ENCODE measurements around the gene RPS15. TPM values are rescaled to one million over a fixed set of nuclear protein-coding genes. Genes with fewer than 3 reads are reported as not detected.

Gene RPS15
- total RNA-seq, 1 donor: 318 TPM

- Histone ChIP-seq H3K79me2 (ENCODE audit: insufficient read depth, low read length) (peaks cover 78% of the 10 kb centered on the region), H3K4me1 (ENCODE audit: insufficient read depth, low read length) (peaks cover 48% of the 10 kb centered on the region), H3K36me3 (ENCODE audit: insufficient read depth, low read length) (peaks cover 9% of the 10 kb centered on the region), H3K27ac (ENCODE audit: low read depth, low read length) (peak overlapping the region; percentile 78), H3K27me3 (ENCODE audit: insufficient read depth, low read length) (no peaks in the 10 kb centered on the region), H3K4me2 (ENCODE audit: insufficient read depth, low read length) (peak overlapping the region; percentile 97), H3K9me3 (ENCODE audit: low read depth, low read length) (no peaks in the 10 kb centered on the region), H3K4me3 (ENCODE audit: insufficient read depth, low read length) (no peak overlapping the region), H4K20me1 (ENCODE audit: insufficient read depth, low read length) (peaks cover 56% of the 10 kb centered on the region), H2AFZ (ENCODE audit: low read length) (no peak overlapping the region)
- DNase-seq (ENCODE audit: insufficient read length, low spot score, missing footprints): no peak
- TF ChIP-seq CTCF (IDR thresholded peaks at IDR 0.05; ENCODE audit: extremely low read depth, low read depth, low read length): no peak
Observed at GRCh38 chr19:1410789-1411188, 27.4 kb upstream of the RPS15 start.

GRCh38 chr19:1411255-1412191, 26.7 kb upstream of the RPS15 start:
- H3K4me2 ChIP-seq (ENCODE audit: insufficient read depth, low read length): peak overlapping the region; percentile 97
- DNase-seq (ENCODE audit: insufficient read length, low spot score, missing footprints): peak; percentile 98
- H3K4me3 ChIP-seq (ENCODE audit: insufficient read depth, low read length): no peak overlapping the region
- no peaks in the 10 kb centered on the region for H3K27me3 ChIP-seq (ENCODE audit: insufficient read depth, low read length)
- H3K4me1 ChIP-seq (ENCODE audit: insufficient read depth, low read length): peaks cover 54% of the 10 kb centered on the region
- peak overlapping the region; percentile 78 for H3K27ac ChIP-seq (ENCODE audit: low read depth, low read length)
- TF ChIP-seq CTCF (IDR thresholded peaks at IDR 0.05; ENCODE audit: extremely low read depth, low read depth, low read length): no peak
- H3K36me3 ChIP-seq (ENCODE audit: insufficient read depth, low read length): peaks cover 9% of the 10 kb centered on the region
- peaks cover 63% of the 10 kb centered on the region for H4K20me1 ChIP-seq (ENCODE audit: insufficient read depth, low read length)
- H2AFZ ChIP-seq (ENCODE audit: low read length): no peak overlapping the region
- peaks cover 86% of the 10 kb centered on the region for H3K79me2 ChIP-seq (ENCODE audit: insufficient read depth, low read length)
- no peaks in the 10 kb centered on the region for H3K9me3 ChIP-seq (ENCODE audit: low read depth, low read length)

GRCh38 chr19:1412323-1412923, 25.8 kb upstream of the RPS15 start:
- Histone ChIP-seq H3K4me3 (ENCODE audit: insufficient read depth, low read length) (no peak overlapping the region), H3K4me2 (ENCODE audit: insufficient read depth, low read length) (no peak overlapping the region), H3K79me2 (ENCODE audit: insufficient read depth, low read length) (peaks cover 94% of the 10 kb centered on the region), H3K4me1 (ENCODE audit: insufficient read depth, low read length) (peaks cover 58% of the 10 kb centered on the region), H3K9me3 (ENCODE audit: low read depth, low read length) (no peaks in the 10 kb centered on the region), H2AFZ (ENCODE audit: low read length) (no peak overlapping the region), H3K27me3 (ENCODE audit: insufficient read depth, low read length) (no peaks in the 10 kb centered on the region), H3K27ac (ENCODE audit: low read depth, low read length) (peak overlapping the region; percentile 78), H3K36me3 (ENCODE audit: insufficient read depth, low read length) (peaks cover 9% of the 10 kb centered on the region), H4K20me1 (ENCODE audit: insufficient read depth, low read length) (peaks cover 72% of the 10 kb centered on the region)
- TF ChIP-seq CTCF (IDR thresholded peaks at IDR 0.05; ENCODE audit: extremely low read depth, low read depth, low read length): no peak
- DNase-seq (ENCODE audit: insufficient read length, low spot score, missing footprints): no peak
